Activated CD4-positive, alpha-beta T cell treated with anti-CD3 and anti-CD28 coated beads for 4 hours (primary cell): Measurements from ENCODE around the gene PEX7.
"Not testable (repeated sequence)": the region's sequence is repeated elsewhere in the genome, so short reads cannot be mapped to it uniquely, and the experiment has no call there.

ENCODE experiments used
- DNase-seq, 2 donors: peaks; one replicate each; pipeline ENCODE4 v3.0.0-alpha.2; 2020

PEX7 gene

GRCh38 chr6:136791296-136792094 is 30.9 kb upstream of the PEX7 start:
- DNase-seq, result peak; percentile 51 to 62

GRCh38 chr6:136792095-136792409 is 30.3 kb upstream of the PEX7 start:
- DNase-seq, result no peak

GRCh38 chr6:136792410-136793262 is 29.8 kb upstream of the PEX7 start, which contains the start of gene MAP3K5:
Gene MAP3K5 (minus strand): TSS chr6:136792477. CDS start chr6:136792157, 320 bp downstream.
- peak; percentile 94 to 97 for DNase-seq

- DNase-seq, result no peak
Measured at GRCh38 chr6:136793363-136793762, 29.0 kb upstream of the PEX7 start.

GRCh38 chr6:136795386-136795785 is 27.0 kb upstream of the PEX7 start:
- no peak for DNase-seq

- no peak for DNase-seq
Measured at GRCh38 chr6:136795996-136796395, 26.4 kb upstream of the PEX7 start.

GRCh38 chr6:136798044-136798443 is 24.3 kb upstream of the PEX7 start:
- DNase-seq, result no peak

GRCh38 chr6:136801581-136801980 is 20.8 kb upstream of the PEX7 start:
- no peak for DNase-seq

GRCh38 chr6:136803608-136804007 is 18.8 kb upstream of the PEX7 start:
- no peak for DNase-seq

- DNase-seq, result no peak
Measured at GRCh38 chr6:136809091-136809860, 13.1 kb upstream of the PEX7 start.

- DNase-seq, result no peak
Measured at GRCh38 chr6:136811272-136811671, 11.1 kb upstream of the PEX7 start.

GRCh38 chr6:136812174-136812573 is 10.2 kb upstream of the PEX7 start:
- DNase-seq, result no peak

GRCh38 chr6:136815608-136816007 is 6.8 kb upstream of the PEX7 start:
- not testable (repeated sequence) for DNase-seq

GRCh38 chr6:136816656-136817055 is 5.7 kb upstream of the PEX7 start:
- DNase-seq, result no peak

GRCh38 chr6:136820561-136820960 is 1.8 kb upstream of the PEX7 start:
- no peak for DNase-seq

GRCh38 chr6:136822046-136822375 is 381 bp upstream of the PEX7 start:
- DNase-seq, result peak in 1 of 2 donors; percentile 13

- DNase-seq, result peak in 1 of 2 donors; percentile 4
Measured at GRCh38 chr6:136823128-136823660, 802 bp downstream of the PEX7 start.

GRCh38 chr6:136826216-136826615 is 3.8 kb downstream of the PEX7 start:
- DNase-seq, result no peak

- no peak for DNase-seq
Measured at GRCh38 chr6:136831873-136832562, 9.6 kb downstream of the PEX7 start.

GRCh38 chr6:136840276-136841001 is 18.0 kb downstream of the PEX7 start:
- DNase-seq, result no peak

- no peak for DNase-seq
Measured at GRCh38 chr6:136843210-136843609, 20.8 kb downstream of the PEX7 start.

- peak in 1 of 2 donors; percentile 6 for DNase-seq
Measured at GRCh38 chr6:136846046-136846445, 23.7 kb downstream of the PEX7 start.
